Activated CD8-positive, alpha-beta memory T cell treated with anti-CD3 and anti-CD28 coated beads, Interleukin-2, amount 10 ng/mL, durations not matched to agents 7 days and 5 days (primary cell): ENCODE results near the gene DDX52. TPM values are rescaled to one million over a fixed set of nuclear protein-coding genes. Genes with fewer than 3 reads are reported as not detected.

ENCODE experiments used
- ATAC-seq: fragments of 150-1000 bp; cut with Tn5 transposase; one replicate; pipeline ENCODE4 v1.10.0; 2021; ENCODE audit warnings: moderate library complexity
- CTCF ChIA-PET: fragments of 350-600 bp; sonication (Branson Sonifier 250); formaldehyde crosslinking; loops from one replicate; lab custom pipeline; 2021; ENCODE audit warnings: antibody characterized with exemption; lab: Charles Lee
- DNase-seq: peaks from one replicate; pipeline ENCODE4 v3.0.0-alpha.2; 2020
- H3K27ac Mint-ChIP-seq: one replicate; pipeline ENCODE4 v1.8.0; 2021; ENCODE audit warnings: mild to moderate bottlenecking, mixed read lengths
- H3K27me3 Mint-ChIP-seq: one replicate; pipeline ENCODE4 v1.8.0; 2021; ENCODE audit warnings: mixed read lengths
- H3K36me3 Mint-ChIP-seq: one replicate; pipeline ENCODE4 v1.8.0; 2021; ENCODE audit warnings: mild to moderate bottlenecking, mixed read lengths
- H3K4me1 Mint-ChIP-seq: one replicate; pipeline ENCODE4 v1.8.0; 2021; ENCODE audit warnings: mixed read lengths
- H3K4me3 Mint-ChIP-seq: one replicate; pipeline ENCODE4 v1.8.0; 2021; ENCODE audit warnings: mild to moderate bottlenecking, moderate library complexity, mixed read lengths
- H3K9me3 Mint-ChIP-seq: one replicate; pipeline ENCODE4 v1.8.0; 2022; ENCODE audit warnings: low read depth, mixed read lengths
- total RNA-seq, 2 experiments: library from RNA; stranded (reverse); gene quantifications; one replicate each; pipeline ENCODE4 v1.2.3, GENCODE V29; 2021

DDX52 gene
- total RNA-seq, 2 experiments from 2014 or later, result 27.7 to 35.9 TPM

DNA sequence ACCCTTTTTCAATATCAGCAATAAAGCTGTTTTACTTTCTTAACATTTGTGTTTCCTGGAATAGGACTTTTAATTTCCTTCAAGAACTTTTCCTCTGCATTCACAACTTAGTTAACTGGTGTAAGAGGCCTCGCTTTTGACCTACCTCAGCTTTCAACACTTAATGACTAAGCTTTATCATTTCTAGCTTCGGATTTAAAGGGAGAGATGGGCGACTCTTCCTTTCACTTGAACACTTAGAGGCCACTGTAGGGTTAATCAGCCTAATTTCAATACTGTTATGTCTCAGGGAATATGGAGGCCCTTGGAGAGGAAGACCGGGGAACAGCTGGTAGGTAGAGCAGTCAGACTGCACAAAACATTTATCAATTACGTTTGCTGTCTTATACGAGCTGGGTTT lies 38.7 kb downstream of the DDX52 start:
- DNase-seq (no peak), ATAC-seq (no peak)
- CTCF ChIA-PET, result interaction anchor here (0.8 to 2.4 kb wide), 2 partner anchors 77 to 231 kb away, joined by 3 to 9 read pairs; no protein-coding TSS in a partner anchor
- Mint-ChIP-seq H3K4me1 (peaks cover 53% of the 10 kb centered on the region), H3K4me3 (peak overlapping the region; percentile 79), H3K27ac (peak overlapping the region; percentile 92), H3K9me3 (no peaks in the 10 kb centered on the region), H3K36me3 (peaks cover 39% of the 10 kb centered on the region), H3K27me3 (no peaks in the 10 kb centered on the region)

DNA sequence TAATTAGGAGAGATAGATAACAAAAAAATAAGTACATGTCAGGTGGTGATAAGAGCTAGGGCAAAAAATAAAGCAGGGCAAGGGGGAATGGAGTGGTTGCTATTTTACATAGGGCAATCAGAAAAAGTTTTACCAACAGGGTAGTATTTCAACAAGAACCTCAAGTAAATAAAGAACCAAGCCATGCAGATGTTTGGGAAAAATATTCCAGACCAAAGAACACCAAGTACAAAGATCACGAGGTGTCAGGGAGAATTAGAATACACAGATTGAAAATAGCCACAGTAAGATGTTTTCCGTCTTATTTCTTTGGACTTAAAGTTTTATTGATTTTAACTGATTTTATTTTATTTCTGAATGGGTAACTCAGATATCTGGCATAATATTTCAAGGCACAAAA lies 45.1 kb downstream of the DDX52 start:
- Mint-ChIP-seq H3K4me3 (no peak overlapping the region), H3K36me3 (peaks cover 56% of the 10 kb centered on the region), H3K27ac (no peak overlapping the region), H3K4me1 (peaks cover 17% of the 10 kb centered on the region), H3K9me3 (no peaks in the 10 kb centered on the region), H3K27me3 (no peaks in the 10 kb centered on the region)
- CTCF ChIA-PET, result no interaction called here
- DNase-seq (no peak), ATAC-seq (no peak)

DNA sequence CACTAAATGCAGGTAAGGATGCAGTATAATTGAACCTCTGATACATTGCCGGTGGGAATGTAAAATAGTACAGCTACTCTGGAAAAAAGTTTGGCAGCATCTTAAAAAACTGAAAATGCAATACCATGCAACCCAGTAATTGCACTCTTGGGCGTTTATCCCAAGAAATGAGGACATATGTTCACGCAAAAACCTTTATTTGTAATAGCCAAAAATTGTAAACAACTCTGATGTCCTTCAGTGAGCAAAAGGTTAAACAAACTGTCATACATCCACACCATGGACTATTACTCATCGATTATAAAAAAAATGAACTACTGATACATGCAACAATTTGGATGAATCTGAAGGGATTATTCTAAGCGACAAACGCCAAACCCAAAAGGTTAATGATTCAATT lies 51.0 kb downstream of the DDX52 start:
- ATAC-seq (no peak), DNase-seq (no peak)
- H3K27ac Mint-ChIP-seq, result no peak overlapping the region
- no peak overlapping the region for H3K4me3 Mint-ChIP-seq
- peaks cover 23% of the 10 kb centered on the region for H3K4me1 Mint-ChIP-seq
- H3K9me3 Mint-ChIP-seq, result no peaks in the 10 kb centered on the region
- H3K36me3 Mint-ChIP-seq, result peaks cover 62% of the 10 kb centered on the region
- no peaks in the 10 kb centered on the region for H3K27me3 Mint-ChIP-seq
- CTCF ChIA-PET, result interaction anchor here (1.0 to 2.5 kb wide), 2 partner anchors 9 to 17 kb away, joined by 3 to 9 read pairs; partner anchors contain the start of gene SYNRG

DNA sequence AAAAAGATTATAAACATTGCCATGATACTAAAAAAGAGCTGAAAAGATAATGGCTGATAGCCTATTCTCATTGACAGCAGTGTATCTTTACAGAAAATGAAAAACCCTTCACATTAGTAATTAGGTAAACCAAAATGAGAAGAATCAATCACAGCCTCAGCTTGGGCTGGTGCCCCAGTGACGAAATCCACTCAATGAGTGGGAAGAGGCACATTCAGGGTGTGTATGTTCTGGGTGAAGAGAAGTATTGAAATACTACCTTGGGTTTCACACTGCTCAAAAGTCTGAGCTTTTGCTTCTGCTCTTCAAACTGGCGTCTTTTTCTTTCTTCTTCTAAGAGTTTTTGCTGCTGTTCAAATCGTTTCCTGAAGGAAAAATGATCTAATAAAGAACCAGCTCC lies 58.2 kb downstream of the DDX52 start:
- Mint-ChIP-seq H3K9me3 (no peaks in the 10 kb centered on the region), H3K4me1 (peaks cover 6% of the 10 kb centered on the region), H3K4me3 (no peak overlapping the region), H3K27me3 (no peaks in the 10 kb centered on the region), H3K27ac (no peak overlapping the region), H3K36me3 (peaks cover 49% of the 10 kb centered on the region)
- ATAC-seq (no peak), DNase-seq (no peak)
- CTCF ChIA-PET, result no interaction called here

DNA sequence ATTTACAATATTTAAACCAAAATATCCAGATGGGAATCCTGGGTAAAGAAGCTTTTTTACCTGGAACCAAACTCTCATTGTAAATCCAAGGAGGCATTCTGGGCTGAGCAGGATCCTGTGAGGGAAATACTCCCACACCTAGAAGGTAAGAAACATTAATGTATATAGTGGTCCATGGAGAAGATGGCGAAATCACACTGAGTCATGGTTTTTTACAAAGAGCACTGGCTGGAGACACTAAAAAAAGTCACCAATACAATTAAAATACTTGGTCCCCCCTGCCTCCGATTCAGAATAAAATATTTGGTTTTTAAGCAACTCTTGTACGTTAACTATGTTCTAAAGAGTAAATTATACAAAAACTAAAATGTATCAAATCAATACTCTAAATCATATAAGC lies 67.0 kb downstream of the DDX52 start:
- Mint-ChIP-seq H3K27ac (no peak overlapping the region), H3K36me3 (peaks cover 61% of the 10 kb centered on the region), H3K4me1 (no peaks in the 10 kb centered on the region), H3K9me3 (no peaks in the 10 kb centered on the region), H3K27me3 (no peaks in the 10 kb centered on the region), H3K4me3 (no peak overlapping the region)
- no peak for ATAC-seq
- CTCF ChIA-PET, result no interaction called here
- no peak for DNase-seq

DNA sequence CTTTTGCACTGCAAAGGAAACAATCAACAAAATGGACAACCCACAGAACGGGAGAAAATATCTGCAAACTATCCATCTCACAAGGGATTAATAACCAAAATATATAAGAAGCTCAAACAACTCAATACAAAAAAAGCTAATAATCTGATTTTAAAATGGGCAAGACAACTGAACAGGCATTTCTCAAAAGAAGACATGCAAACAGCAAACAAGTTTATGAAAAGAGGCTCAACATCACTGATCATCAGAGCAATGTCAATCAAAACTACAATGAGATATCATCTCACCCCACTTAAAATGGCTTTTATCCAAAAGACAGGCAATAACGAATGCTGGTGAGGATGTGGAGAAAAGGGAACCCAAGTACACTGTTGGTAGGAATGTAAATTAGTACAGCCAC lies 68.8 kb downstream of the DDX52 start:
- no peaks in the 10 kb centered on the region for H3K9me3 Mint-ChIP-seq
- H3K27ac Mint-ChIP-seq, result no peak overlapping the region
- ATAC-seq (no peak), DNase-seq (no peak)
- H3K36me3 Mint-ChIP-seq, result peaks cover 63% of the 10 kb centered on the region
- CTCF ChIA-PET, result no interaction called here
- H3K27me3 Mint-ChIP-seq, result no peaks in the 10 kb centered on the region
- H3K4me1 Mint-ChIP-seq, result no peaks in the 10 kb centered on the region
- H3K4me3 Mint-ChIP-seq, result no peak overlapping the region

DNA sequence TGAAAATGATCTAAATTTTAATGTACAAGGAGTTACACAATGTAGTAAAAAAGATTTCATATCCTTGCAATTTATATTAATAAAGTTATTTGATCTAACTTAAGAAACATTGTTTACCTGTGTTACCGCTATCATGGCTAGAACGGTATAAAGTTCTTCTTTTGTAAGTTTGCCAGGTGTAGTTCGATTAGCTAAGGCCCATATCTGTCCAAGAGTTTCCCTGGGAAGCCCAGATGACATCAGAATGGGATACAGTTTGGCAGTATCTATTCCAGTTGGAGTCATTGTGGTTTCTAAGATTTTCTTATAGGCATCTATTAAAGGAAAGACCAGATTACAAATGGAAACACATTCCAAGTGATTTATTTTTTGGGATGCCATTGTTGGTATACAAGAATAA lies 71.6 kb downstream of the DDX52 start:
- Mint-ChIP-seq H3K4me1 (no peaks in the 10 kb centered on the region), H3K4me3 (no peak overlapping the region), H3K27me3 (no peaks in the 10 kb centered on the region), H3K27ac (no peak overlapping the region), H3K9me3 (no peaks in the 10 kb centered on the region), H3K36me3 (peaks cover 71% of the 10 kb centered on the region)
- CTCF ChIA-PET, result no interaction called here
- no peak for ATAC-seq
- no peak for DNase-seq

DNA sequence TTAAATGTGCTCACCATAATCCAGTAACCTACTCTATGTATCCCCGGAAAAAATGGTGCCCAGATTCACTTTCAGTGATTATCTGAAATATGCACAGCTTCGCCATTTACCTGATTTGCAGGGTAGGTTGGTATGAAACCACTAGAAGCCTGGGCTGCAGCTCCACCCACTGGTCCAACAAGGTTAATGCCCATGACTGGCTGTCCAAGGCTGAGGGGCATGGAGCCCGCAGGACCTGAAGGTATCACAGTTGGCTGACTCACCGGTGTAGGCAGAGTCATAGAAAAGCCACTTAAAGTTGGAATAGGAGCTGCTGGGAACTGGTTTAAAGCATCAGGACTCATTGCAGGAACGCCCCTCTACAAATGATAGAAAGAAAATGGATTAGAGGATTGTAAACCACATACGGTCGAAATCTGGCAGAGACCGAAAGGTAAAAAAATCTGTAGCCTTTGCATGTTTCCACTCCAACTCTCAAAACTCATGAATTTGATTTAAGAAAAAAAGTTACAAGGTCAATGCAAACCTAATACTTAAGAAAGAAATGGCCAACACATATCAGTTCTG lies 72.6 kb downstream of the DDX52 start:
- CTCF ChIA-PET, result interaction anchor here (0.7 to 1.6 kb wide), 6 partner anchors 9 to 221 kb away, joined by 3 to 6 read pairs (median 3); no protein-coding TSS in a partner anchor
- no peaks in the 10 kb centered on the region for H3K27me3 Mint-ChIP-seq
- peak; percentile 51 for DNase-seq
- no peak overlapping the region for H3K4me3 Mint-ChIP-seq
- no peaks in the 10 kb centered on the region for H3K9me3 Mint-ChIP-seq
- no peaks in the 10 kb centered on the region for H3K4me1 Mint-ChIP-seq
- ATAC-seq, result no peak
- H3K36me3 Mint-ChIP-seq, result peaks cover 68% of the 10 kb centered on the region
- H3K27ac Mint-ChIP-seq, result no peak overlapping the region

DNA sequence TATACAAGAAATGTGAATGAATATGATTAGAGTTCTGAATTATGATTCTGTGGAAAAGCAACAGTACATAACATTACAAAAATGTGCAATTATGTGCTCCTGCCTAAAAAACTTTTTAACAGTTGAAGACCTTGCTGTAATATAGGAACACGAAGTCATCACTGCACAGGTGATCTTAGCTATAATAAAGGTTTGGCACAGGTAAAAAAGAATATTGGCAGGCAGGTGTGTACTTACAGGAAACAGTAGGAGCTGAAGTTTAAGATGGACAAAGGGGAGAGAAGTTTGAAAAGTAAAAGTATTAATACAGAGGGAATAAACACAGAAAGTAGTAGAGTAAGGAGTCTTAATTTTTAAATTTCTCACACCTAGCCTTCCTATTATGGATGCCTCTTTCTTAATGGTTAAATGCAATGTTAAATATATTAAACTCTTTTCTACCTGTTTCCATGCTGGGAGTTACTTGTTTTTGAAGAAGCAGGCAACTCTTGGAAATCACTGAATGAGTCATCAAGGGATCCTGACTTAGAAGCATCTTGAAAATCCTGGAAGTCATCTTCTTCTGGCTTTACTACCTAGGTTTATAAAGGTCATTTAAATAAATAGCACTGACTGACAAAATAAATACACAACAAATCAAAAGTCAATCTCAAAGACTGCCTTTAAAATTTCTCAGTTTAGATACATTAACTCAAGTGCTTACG lies 74.7 kb downstream of the DDX52 start:
- CTCF ChIA-PET, result interaction anchor here (0.7 kb wide), 1 partner anchor 14 kb away, joined by 3 read pairs; no protein-coding TSS in a partner anchor

DNA sequence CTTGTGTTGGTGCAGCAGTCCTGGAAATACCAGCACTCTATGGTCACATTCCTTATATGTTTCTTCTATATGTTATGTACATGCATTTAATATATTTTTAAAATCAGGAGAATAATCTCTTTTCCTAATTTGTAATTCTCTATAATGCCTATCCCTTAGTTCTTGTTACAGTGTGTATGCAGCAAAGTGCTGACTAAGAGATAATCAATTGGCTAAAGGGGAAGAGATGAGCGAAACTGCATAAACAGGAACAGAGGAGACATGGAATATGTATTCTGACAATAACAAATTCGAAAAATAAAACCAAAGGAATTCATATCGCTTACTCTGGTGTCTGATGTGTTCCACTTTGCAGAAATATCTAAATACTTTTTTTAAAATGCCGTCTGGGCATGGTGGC lies 75.7 kb downstream of the DDX52 start:
- Mint-ChIP-seq H3K36me3 (peaks cover 54% of the 10 kb centered on the region), H3K9me3 (no peaks in the 10 kb centered on the region), H3K4me1 (no peaks in the 10 kb centered on the region), H3K4me3 (no peak overlapping the region), H3K27me3 (no peaks in the 10 kb centered on the region), H3K27ac (no peak overlapping the region)
- CTCF ChIA-PET, result no interaction called here
- ATAC-seq (no peak), DNase-seq (no peak)

More for the DNA sequence above, 74.7 kb downstream of the DDX52 start:
- Mint-ChIP-seq H3K27ac (no peak overlapping the region), H3K9me3 (no peaks in the 10 kb centered on the region), H3K4me1 (no peaks in the 10 kb centered on the region), H3K36me3 (peaks cover 62% of the 10 kb centered on the region), H3K4me3 (no peak overlapping the region), H3K27me3 (no peaks in the 10 kb centered on the region)
- ATAC-seq (no peak), DNase-seq (no peak)

DNA sequence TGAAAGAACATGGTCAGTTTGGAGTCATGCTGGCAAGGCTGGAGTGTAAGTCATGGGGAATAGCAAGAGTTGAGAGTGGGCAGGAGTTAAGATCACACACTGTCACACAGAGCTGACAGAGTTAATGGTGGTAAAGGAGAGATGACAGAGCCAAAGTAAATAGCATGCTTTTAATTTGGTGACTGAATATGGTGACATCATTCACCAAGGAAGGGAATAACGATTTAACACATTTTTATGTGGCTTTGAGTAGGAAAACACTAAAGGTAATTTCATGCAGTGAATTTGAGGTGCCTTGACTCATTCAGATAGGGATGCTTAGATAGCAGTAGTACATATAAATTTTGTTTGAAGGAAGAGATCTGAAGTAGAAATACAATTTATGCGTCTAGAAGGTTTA lies 76.1 kb downstream of the DDX52 start:
- Mint-ChIP-seq H3K27me3 (no peaks in the 10 kb centered on the region), H3K4me3 (no peak overlapping the region), H3K4me1 (no peaks in the 10 kb centered on the region), H3K9me3 (no peaks in the 10 kb centered on the region), H3K36me3 (peaks cover 55% of the 10 kb centered on the region), H3K27ac (no peak overlapping the region)
- DNase-seq (no peak), ATAC-seq (no peak)
- CTCF ChIA-PET, result no interaction called here

DNA sequence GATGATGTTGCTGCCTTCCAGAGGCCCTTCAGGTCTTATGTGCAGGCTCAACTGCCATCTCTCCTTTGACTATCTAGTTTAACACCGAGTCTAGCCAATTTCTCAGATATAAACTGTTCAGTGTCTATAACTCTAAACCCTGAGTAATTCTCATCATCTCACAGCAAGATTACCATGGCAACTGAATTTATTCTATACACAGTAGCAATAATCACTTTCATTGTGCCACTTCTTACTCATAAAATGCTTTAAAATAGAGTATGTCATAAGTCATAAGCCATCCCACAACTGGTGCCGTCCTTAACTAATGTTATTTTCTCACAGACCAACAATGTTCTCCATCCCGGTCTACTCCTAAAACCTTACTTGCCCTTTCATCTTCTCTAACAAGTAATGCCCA lies 79.0 kb downstream of the DDX52 start:
- no peak for ATAC-seq
- peaks cover 57% of the 10 kb centered on the region for H3K36me3 Mint-ChIP-seq

DNA sequence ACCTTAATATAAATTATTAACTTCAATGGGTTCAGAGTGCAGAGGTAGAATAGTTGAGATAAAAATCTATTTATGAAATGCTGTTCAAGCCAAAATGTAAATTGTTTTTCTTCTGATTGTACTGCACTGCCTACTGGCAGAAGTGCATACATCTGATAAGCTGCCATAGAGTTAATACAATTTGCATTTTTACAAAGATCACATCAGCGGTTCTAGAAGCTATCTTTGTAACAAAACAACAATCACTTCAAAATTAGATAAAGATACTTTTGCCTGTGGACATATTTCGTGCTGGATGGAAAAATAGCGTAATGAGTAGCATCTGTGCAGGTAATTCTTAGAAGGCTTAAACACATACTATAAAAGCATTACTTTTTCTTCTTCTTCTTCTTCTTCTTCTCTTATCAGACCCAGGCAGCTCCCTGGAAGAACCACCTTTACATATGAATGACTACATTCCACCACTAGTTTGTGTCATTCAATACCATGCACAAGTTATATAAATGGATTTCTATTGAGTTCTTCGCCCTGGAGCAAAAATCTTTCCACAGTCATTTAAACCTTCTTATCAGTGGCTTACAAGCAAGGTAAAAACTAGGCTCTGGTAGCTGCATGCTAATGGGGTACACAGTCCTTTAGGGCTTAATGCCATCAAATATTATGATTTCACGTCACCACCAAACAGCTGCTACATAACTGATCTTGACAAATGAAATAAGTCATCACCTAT lies 81.1 kb downstream of the DDX52 start:
- CTCF ChIA-PET, result no interaction called here
- no peak overlapping the region for H3K27ac Mint-ChIP-seq
- H3K27me3 Mint-ChIP-seq, result no peaks in the 10 kb centered on the region
- DNase-seq (no peak), ATAC-seq (no peak)
- H3K36me3 Mint-ChIP-seq, result peaks cover 54% of the 10 kb centered on the region
- H3K4me1 Mint-ChIP-seq, result no peaks in the 10 kb centered on the region
- H3K9me3 Mint-ChIP-seq, result no peaks in the 10 kb centered on the region
- no peak overlapping the region for H3K4me3 Mint-ChIP-seq

More for the DNA sequence above, 79.0 kb downstream of the DDX52 start:
- CTCF ChIA-PET, result no interaction called here
- no peak for DNase-seq
- H3K27ac Mint-ChIP-seq, result no peak overlapping the region
- no peaks in the 10 kb centered on the region for H3K4me1 Mint-ChIP-seq
- no peaks in the 10 kb centered on the region for H3K9me3 Mint-ChIP-seq
- H3K27me3 Mint-ChIP-seq, result no peaks in the 10 kb centered on the region
- no peak overlapping the region for H3K4me3 Mint-ChIP-seq
